ENCODE data around the gene ZBTB6.

GRCh38 chr9:122931226-122932121 lies 18.4 kb upstream of the ZBTB6 start, which contains the start of gene ZBTB26:
- no peak for TF ChIP-seq CTCF (IDR thresholded peaks at IDR 0.05)
- no peak for TF ChIP-seq POLR2A (IDR thresholded peaks at IDR 0.05)
- TF ChIP-seq POLR2AphosphoS5 (IDR thresholded peaks at IDR 0.05): peak in 2 of 3 donors; percentile 62 to 84
- no peak for TF ChIP-seq EP300 (IDR thresholded peaks at IDR 0.05)

All from stomach (tissue), 4 donors.